H9 (cell line): Measurements from ENCODE around the gene PLN. TPM values are rescaled to one million over a fixed set of nuclear protein-coding genes. Genes with fewer than 3 reads are reported as not detected.

Experiments used
- DNase-seq: peaks from one replicate; pipeline ENCODE4 v3.0.0-alpha.2; 2017
- H2AFZ ChIP-seq: one replicate; pipeline ENCODE4 v1.6.1; 2013; ENCODE audit warnings: mild to moderate bottlenecking, low read length, control low read depth, moderate library complexity
- H2AK5ac ChIP-seq: 2 replicates; pipeline ENCODE4 v1.6.1; 2013; ENCODE audit warnings: low read length, control low read depth, mixed read lengths; ENCODE audit not compliant: insufficient read length
- H2BK120ac ChIP-seq: one replicate; pipeline ENCODE4 v1.6.1; 2013; ENCODE audit warnings: low read depth, mild to moderate bottlenecking, low read length, control low read depth, inconsistent platforms; ENCODE audit not compliant: poor library complexity, severe bottlenecking
- H2BK12ac ChIP-seq: 2 replicates; pipeline ENCODE4 v1.6.1; 2013; ENCODE audit warnings: low read length, control low read depth, mixed read lengths, low read depth; ENCODE audit not compliant: insufficient read length
- H2BK15ac ChIP-seq: 2 replicates; pipeline ENCODE4 v1.6.1; 2013; ENCODE audit warnings: low read depth, low read length, control low read depth
- H2BK20ac ChIP-seq: one replicate; pipeline ENCODE4 v1.6.1; 2013; ENCODE audit warnings: low read depth, mild to moderate bottlenecking, low read length, control low read depth, inconsistent platforms; ENCODE audit not compliant: poor library complexity, severe bottlenecking
- H2BK5ac ChIP-seq: 2 replicates; pipeline ENCODE4 v1.6.1; 2013; ENCODE audit warnings: low read length, control low read depth, mixed read lengths; ENCODE audit not compliant: insufficient read length
- H3K14ac ChIP-seq: 2 replicates; pipeline ENCODE4 v1.6.1; 2013; ENCODE audit warnings: low read length, control low read depth; ENCODE audit not compliant: insufficient read depth
- H3K18ac ChIP-seq: 2 replicates; pipeline ENCODE4 v1.6.1; 2013; ENCODE audit warnings: low read depth, mild to moderate bottlenecking, mixed read lengths, low read length, control low read depth; ENCODE audit not compliant: insufficient read length
- H3K23ac ChIP-seq: 2 replicates; pipeline ENCODE4 v1.6.1; 2013; ENCODE audit warnings: low read length, control low read depth, mixed read lengths, low read depth; ENCODE audit not compliant: insufficient read length
- H3K23me2 ChIP-seq: 2 replicates; pipeline ENCODE4 v1.6.1; 2013; ENCODE audit warnings: low read depth, mild to moderate bottlenecking, mixed read lengths, low read length, control low read depth; ENCODE audit not compliant: insufficient read length, poor library complexity, severe bottlenecking
- H3K27ac ChIP-seq: 2 replicates; pipeline ENCODE4 v1.5.1; 2013; ENCODE audit warnings: low read length, control low read depth, mixed read lengths, low read depth; ENCODE audit not compliant: insufficient read length
- H3K27me3 ChIP-seq: 2 replicates; pipeline ENCODE4 v1.6.1; 2013; ENCODE audit warnings: low read length, control low read depth, inconsistent platforms; ENCODE audit not compliant: insufficient read depth
- H3K4ac ChIP-seq: 2 replicates; pipeline ENCODE4 v1.6.1; 2013; ENCODE audit warnings: low read depth, mild to moderate bottlenecking, control low read depth, inconsistent platforms, low read length, moderate library complexity
- H3K4me1 ChIP-seq: 2 replicates; pipeline ENCODE4 v1.6.1; 2013; ENCODE audit warnings: low read length, control low read depth, inconsistent platforms; ENCODE audit not compliant: insufficient read depth
- H3K4me2 ChIP-seq: 2 replicates; pipeline ENCODE4 v1.6.1; 2013; ENCODE audit warnings: low read length, control low read depth, mixed read lengths; ENCODE audit not compliant: insufficient read length, insufficient read depth
- H3K56ac ChIP-seq: 2 replicates; pipeline ENCODE4 v1.6.1; 2013; ENCODE audit warnings: low read depth, mild to moderate bottlenecking, mixed read lengths, low read length, control low read depth; ENCODE audit not compliant: insufficient read length
- H3K79me1 ChIP-seq: 2 replicates; pipeline ENCODE4 v1.6.1; 2013; ENCODE audit warnings: low read depth, mild to moderate bottlenecking, moderate library complexity, low read length, control low read depth, inconsistent platforms; ENCODE audit not compliant: insufficient read depth, poor library complexity, severe bottlenecking
- H3K79me2 ChIP-seq: 2 replicates; pipeline ENCODE4 v1.6.1; 2013; ENCODE audit warnings: low read length, control low read depth, inconsistent platforms; ENCODE audit not compliant: insufficient read depth
- H3K9ac ChIP-seq: 2 replicates; pipeline ENCODE4 v1.6.1; 2013; ENCODE audit warnings: low read length, control low read depth, mixed read lengths; ENCODE audit not compliant: insufficient read length; ENCODE audit errors: extremely low read depth
- H3K9me3 ChIP-seq: one replicate; pipeline ENCODE4 v1.6.1; 2013; ENCODE audit warnings: low read depth, low read length, inconsistent platforms; ENCODE audit not compliant: control insufficient read depth
- H3T11ph ChIP-seq: one replicate; pipeline ENCODE4 v1.6.1; 2013; ENCODE audit warnings: mild to moderate bottlenecking, low read length, control low read depth, inconsistent platforms
- H4K20me1 ChIP-seq: one replicate; pipeline ENCODE4 v1.6.1; 2013; ENCODE audit not compliant: control insufficient read depth, insufficient read length, insufficient read depth
- H4K5ac ChIP-seq: 2 replicates; pipeline ENCODE4 v1.6.1; 2013; ENCODE audit warnings: low read depth, mild to moderate bottlenecking, mixed read lengths, low read length, control low read depth; ENCODE audit not compliant: insufficient read length
- H4K8ac ChIP-seq: replicated peaks from 2 replicates; pipeline ENCODE4 v1.6.1; 2013; ENCODE audit warnings: low read length, control low read depth, mixed read lengths, low read depth; ENCODE audit not compliant: insufficient read length
- H4K91ac ChIP-seq: 2 replicates; pipeline ENCODE4 v1.6.1; 2013; ENCODE audit warnings: low read depth, mild to moderate bottlenecking, moderate library complexity, mixed read lengths, low read length, control low read depth; ENCODE audit not compliant: insufficient read length
- H3K27ac Mint-ChIP-seq, 3 experiments: 2 replicates in 2 of 3; 3 replicates in 1 of 3; pipeline ENCODE4 v1.8.0; 2020 to 2021; ENCODE audit warnings: mixed read lengths in 3 of 3, mild to moderate bottlenecking in 1 of 3, moderate library complexity in 1 of 3
- H3K27me3 Mint-ChIP-seq: 2 replicates; pipeline ENCODE4 v1.8.0; 2021; ENCODE audit warnings: low read depth, mild to moderate bottlenecking, moderate library complexity, mixed read lengths
- H3K36me3 Mint-ChIP-seq, 3 experiments: 2 replicates in 2 of 3; 3 replicates in 1 of 3; pipeline ENCODE4 v1.8.0; 2020 to 2021; ENCODE audit warnings: low read depth in 3 of 3, mixed read lengths in 3 of 3; ENCODE audit not compliant: insufficient read depth in 1 of 3
- H3K4me1 Mint-ChIP-seq, 2 experiments: 2 replicates each; pipeline ENCODE4 v1.8.0; 2020; ENCODE audit warnings: mixed read lengths in 2 of 2
- H3K4me3 Mint-ChIP-seq, 2 experiments: 2 replicates in 1 of 2; 3 replicates in 1 of 2; pipeline ENCODE4 v1.8.0; 2020 to 2021; ENCODE audit warnings: mild to moderate bottlenecking in 2 of 2, mixed read lengths in 2 of 2, moderate library complexity in 1 of 2
- H3K9me3 Mint-ChIP-seq, 2 experiments: 2 replicates in 1 of 2; 3 replicates in 1 of 2; pipeline ENCODE4 v1.8.0; 2020; ENCODE audit warnings: mild to moderate bottlenecking in 2 of 2, mixed read lengths in 2 of 2, moderate library complexity in 1 of 2
- CTCF ChIP-seq: fragments of 200-600 bp; sonication (generic); conservative IDR thresholded peaks from 3 replicates; pipeline ENCODE4 v1.8.0; 2021; ENCODE audit warnings: antibody characterized with exemption, mild to moderate bottlenecking
- WGBS: extraction: QIAGEN DNeasy Blood & Tissue Kit; methylation state at CpG from one replicate; pipeline ENCODE4 v1.1.7; 2013; ENCODE audit warnings: missing lambda C conversion rate, low lambda C conversion rate, mixed read lengths; ENCODE audit not compliant: insufficient read length; ENCODE audit errors: extremely low coverage; 5-methylcytosine and 5-hydroxymethylcytosine counted together
- total RNA-seq: library from RNA; stranded (reverse); gene quantifications from 2 replicates; pipeline ENCODE4 v1.2.1, GENCODE V29; 2021

The PLN gene
- total RNA-seq, 1 experiment from 2014 or later: not detected

GRCh38 chr6:118506071-118506638 is 41.9 kb upstream of the PLN start:
- Mint-ChIP-seq H3K27ac (no peak overlapping the region; a peak in 1 of 7 replicates), H3K27me3 (no peaks in the 10 kb centered on the region), H3K9me3 (no peaks in the 10 kb centered on the region; a peak in 1 of 5 replicates), H3K4me1 (no peaks in the 10 kb centered on the region), H3K4me3 (no peak overlapping the region), H3K36me3 (no peaks in the 10 kb centered on the region; a peak in 2 of 7 replicates)
- no peak for TF ChIP-seq CTCF
- Histone ChIP-seq H3K9ac (no peak overlapping the region), H3K23me2 (no peaks in the 10 kb centered on the region), H4K91ac (no peak overlapping the region), H3K18ac (no peak overlapping the region), H3K79me1 (no peaks in the 10 kb centered on the region), H3K4me1 (no peaks in the 10 kb centered on the region), H2AK5ac (no peak overlapping the region), H2BK15ac (no peak overlapping the region), H3K14ac (no peak overlapping the region), H4K20me1 (no peaks in the 10 kb centered on the region), H2BK20ac (no peak overlapping the region), H4K5ac (no peak overlapping the region), H2BK5ac (no peak overlapping the region), H3K23ac (no peak overlapping the region), H4K8ac (no peak overlapping the region), H3K79me2 (no peaks in the 10 kb centered on the region), H3K27ac (no peak overlapping the region), H3K9me3 (no peaks in the 10 kb centered on the region), H3K4ac (no peak overlapping the region), H3T11ph (no peak overlapping the region), H3K27me3 (no peaks in the 10 kb centered on the region), H2AFZ (no peak overlapping the region), H3K56ac (no peak overlapping the region), H2BK12ac (no peak overlapping the region), H2BK120ac (no peak overlapping the region), H3K4me2 (no peak overlapping the region)
- DNase-seq: no peak
- no CpG with 5 or more reads among the region's 5 CpGs for WGBS
